ENCODE measurements around the gene OR52W1.
"Not testable (repeated sequence)": the region's sequence is repeated elsewhere in the genome, so short reads cannot be mapped to it uniquely, and the experiment has no call there.

Gene OR52W1

DNA sequence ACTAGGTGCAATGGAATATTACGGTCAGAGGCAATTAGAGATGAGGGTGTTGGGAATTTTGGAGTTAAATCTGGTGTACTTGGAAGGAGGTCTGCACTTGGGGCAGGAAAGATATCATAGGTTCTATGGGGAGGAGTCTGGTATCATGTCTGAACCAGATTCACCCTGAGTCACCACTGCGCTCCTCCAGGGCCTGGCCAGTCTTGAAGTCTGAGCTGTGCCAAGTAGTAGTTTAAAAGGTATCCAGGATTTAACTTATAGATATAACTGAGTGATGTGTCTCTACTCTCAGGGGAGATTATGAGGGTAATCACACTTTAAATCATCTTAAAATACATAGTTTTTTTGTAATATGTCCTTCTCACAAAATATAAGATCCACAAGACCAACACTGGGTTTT, 46.5 kb downstream of the OR52W1 start:
- Histone ChIP-seq H3K36me3 (ENCODE audit: low read depth) (no peaks in the 10 kb centered on the region), H3K4me1 (ENCODE audit: insufficient read depth, poor library complexity, severe bottlenecking) (no peaks in the 10 kb centered on the region), H3K9me3 (ENCODE audit: severe bottlenecking) (no peaks in the 10 kb centered on the region), H3K4me3 (ENCODE audit: severe bottlenecking) (no peak overlapping the region), H3K27me3 (ENCODE audit: insufficient read depth, poor library complexity, severe bottlenecking) (no peaks in the 10 kb centered on the region), H3K27ac (ENCODE audit: poor library complexity, severe bottlenecking) (no peak overlapping the region)
- TF ChIP-seq, protein P1, sequence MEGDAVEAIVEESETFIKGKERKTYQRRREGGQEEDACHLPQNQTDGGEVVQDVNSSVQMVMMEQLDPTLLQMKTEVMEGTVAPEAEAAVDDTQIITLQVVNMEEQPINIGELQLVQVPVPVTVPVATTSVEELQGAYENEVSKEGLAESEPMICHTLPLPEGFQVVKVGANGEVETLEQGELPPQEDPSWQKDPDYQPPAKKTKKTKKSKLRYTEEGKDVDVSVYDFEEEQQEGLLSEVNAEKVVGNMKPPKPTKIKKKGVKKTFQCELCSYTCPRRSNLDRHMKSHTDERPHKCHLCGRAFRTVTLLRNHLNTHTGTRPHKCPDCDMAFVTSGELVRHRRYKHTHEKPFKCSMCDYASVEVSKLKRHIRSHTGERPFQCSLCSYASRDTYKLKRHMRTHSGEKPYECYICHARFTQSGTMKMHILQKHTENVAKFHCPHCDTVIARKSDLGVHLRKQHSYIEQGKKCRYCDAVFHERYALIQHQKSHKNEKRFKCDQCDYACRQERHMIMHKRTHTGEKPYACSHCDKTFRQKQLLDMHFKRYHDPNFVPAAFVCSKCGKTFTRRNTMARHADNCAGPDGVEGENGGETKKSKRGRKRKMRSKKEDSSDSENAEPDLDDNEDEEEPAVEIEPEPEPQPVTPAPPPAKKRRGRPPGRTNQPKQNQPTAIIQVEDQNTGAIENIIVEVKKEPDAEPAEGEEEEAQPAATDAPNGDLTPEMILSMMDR (IDR thresholded peaks at IDR 0.05; ENCODE audit: poor library complexity, severe bottlenecking) = no peak
- peak; percentile 61 for ATAC-seq (ENCODE audit: low read depth)
- DNase-seq (ENCODE audit: low spot score) = no peak

GRCh38 chr11:6248248-6248647, 49.2 kb downstream of the OR52W1 start:
- no peak overlapping the region for H3K4me3 ChIP-seq (ENCODE audit: severe bottlenecking)
- H3K27ac ChIP-seq (ENCODE audit: poor library complexity, severe bottlenecking) = no peak overlapping the region
- H3K27me3 ChIP-seq (ENCODE audit: insufficient read depth, poor library complexity, severe bottlenecking) = no peaks in the 10 kb centered on the region
- no peaks in the 10 kb centered on the region for H3K36me3 ChIP-seq (ENCODE audit: low read depth)
- TF ChIP-seq, protein P1 (IDR thresholded peaks at IDR 0.05; ENCODE audit: poor library complexity, severe bottlenecking) = no peak
- no peaks in the 10 kb centered on the region for H3K4me1 ChIP-seq (ENCODE audit: insufficient read depth, poor library complexity, severe bottlenecking)
- no peak for ATAC-seq (ENCODE audit: low read depth)
- no peaks in the 10 kb centered on the region for H3K9me3 ChIP-seq (ENCODE audit: severe bottlenecking)
- DNase-seq (ENCODE audit: low spot score) = no peak

GRCh38 chr11:6248897-6249296, 49.9 kb downstream of the OR52W1 start:
- not testable (repeated sequence) for H3K4me1 ChIP-seq (ENCODE audit: insufficient read depth, poor library complexity, severe bottlenecking); H3K27me3 ChIP-seq (ENCODE audit: insufficient read depth, poor library complexity, severe bottlenecking); H3K4me3 ChIP-seq (ENCODE audit: severe bottlenecking); H3K9me3 ChIP-seq (ENCODE audit: severe bottlenecking); DNase-seq (ENCODE audit: low spot score); ATAC-seq (ENCODE audit: low read depth); H3K36me3 ChIP-seq (ENCODE audit: low read depth); H3K27ac ChIP-seq (ENCODE audit: poor library complexity, severe bottlenecking)
